ENCODE data around the gene NOS1AP. TPM values are rescaled to one million over a fixed set of nuclear protein-coding genes. Genes with fewer than 3 reads are reported as not detected.

Gene NOS1AP
- total RNA-seq, 2 experiments from 2014 or later, result not detected

DNA sequence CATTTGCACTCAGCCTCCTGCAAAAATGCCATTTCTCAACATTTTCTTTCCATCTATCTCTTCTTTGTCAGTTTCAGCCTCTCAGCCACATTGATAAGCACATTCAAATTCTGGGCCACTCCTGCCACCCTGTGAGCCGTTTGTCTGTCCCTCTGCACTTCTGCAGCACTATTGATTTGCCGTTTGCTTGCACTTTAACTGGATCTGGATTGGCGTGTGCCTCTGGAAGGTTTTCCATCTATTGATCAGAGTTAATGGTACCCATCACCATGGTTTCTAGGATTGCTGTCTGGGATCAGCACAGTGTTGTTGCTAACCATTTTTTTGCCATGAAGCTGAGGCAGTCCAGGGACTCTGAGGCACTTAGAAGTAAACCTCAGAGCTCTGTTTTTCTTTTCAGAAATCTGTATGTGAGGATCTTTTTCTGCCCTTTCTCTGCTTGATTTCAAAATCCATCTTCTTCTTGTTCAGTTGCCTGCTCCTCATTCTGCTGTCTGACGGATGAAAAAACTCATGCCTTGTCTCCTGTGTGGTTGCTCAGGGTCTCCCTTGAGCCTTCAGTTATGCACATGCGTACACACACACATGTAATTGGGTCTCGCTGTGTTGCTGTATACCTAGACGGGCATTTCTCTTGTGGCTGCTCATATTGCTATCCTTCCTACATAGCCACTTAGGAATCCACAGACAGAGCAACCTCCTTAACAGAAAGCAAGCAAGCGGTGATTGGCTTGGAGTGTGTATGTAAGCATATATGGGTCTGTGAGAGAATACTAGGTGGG, 67.9 kb downstream of the NOS1AP start:
- Histone ChIP-seq H3K4me3 (ENCODE audit: low read depth, low read length, poor library complexity, severe bottlenecking) (no peak overlapping the region), H4K20me1 (ENCODE audit: insufficient read depth, low read length) (no peaks in the 10 kb centered on the region), H3K79me2 (ENCODE audit: insufficient read depth, low read depth, low read length) (no peaks in the 10 kb centered on the region), H3K9me2 (ENCODE audit: insufficient read depth, low read length) (no peaks in the 10 kb centered on the region), H3K9me3 (ENCODE audit: low read length) (no peaks in the 10 kb centered on the region), H3K4me1 (ENCODE audit: insufficient read depth, low read length, poor library complexity, severe bottlenecking) (no peaks in the 10 kb centered on the region), H3K4me2 (ENCODE audit: low read length) (no peak overlapping the region), H3K27ac (ENCODE audit: low read depth, low read length, poor library complexity, severe bottlenecking) (no peak overlapping the region), H2AFZ (ENCODE audit: low read length) (no peak overlapping the region), H3K36me3 (ENCODE audit: insufficient read depth, low read length) (no peaks in the 10 kb centered on the region)
- intact Hi-C loops (cut with micrococcal nuclease; ENCODE audit: unreplicated experiment), result no loop called here
- TF ChIP-seq CTCF (conservative IDR thresholded peaks at IDR 0.05; ENCODE audit: low read length), result no peak
- TF ChIP-seq EZH2phosphoT487 (IDR thresholded peaks at IDR 0.05; ENCODE audit: borderline replicate concordance, low read depth, low read length), result no peak
- ChIA-PET POLR2A (no interaction called here), CTCF (ENCODE audit: unreplicated experiment) (no interaction called here)
- no peak for DNase-seq (ENCODE audit: low spot score)
- BruUV-seq (replicated peaks), result no TSS peak

- Histone ChIP-seq H3K4me1 (ENCODE audit: insufficient read depth, low read length, poor library complexity, severe bottlenecking) (no peaks in the 10 kb centered on the region), H3K9me3 (ENCODE audit: low read length) (no peaks in the 10 kb centered on the region), H3K79me2 (ENCODE audit: insufficient read depth, low read depth, low read length) (no peaks in the 10 kb centered on the region), H4K20me1 (ENCODE audit: insufficient read depth, low read length) (no peaks in the 10 kb centered on the region), H3K27ac (ENCODE audit: low read depth, low read length, poor library complexity, severe bottlenecking) (no peak overlapping the region), H3K4me2 (ENCODE audit: low read length) (no peak overlapping the region), H3K4me3 (ENCODE audit: low read depth, low read length, poor library complexity, severe bottlenecking) (no peak overlapping the region), H2AFZ (ENCODE audit: low read length) (no peak overlapping the region), H3K9me2 (ENCODE audit: insufficient read depth, low read length) (no peaks in the 10 kb centered on the region), H3K36me3 (ENCODE audit: insufficient read depth, low read length) (no peaks in the 10 kb centered on the region)
- DNase-seq (ENCODE audit: low spot score), result no peak
- ChIA-PET CTCF (ENCODE audit: unreplicated experiment) (no interaction called here), POLR2A (interaction anchor here (0.7 kb wide), 2 partner anchors 38 to 44 kb away, joined by 3 read pairs; no protein-coding TSS in a partner anchor)
- TF ChIP-seq CTCF (conservative IDR thresholded peaks at IDR 0.05; ENCODE audit: low read length), result no peak
- TF ChIP-seq EZH2phosphoT487 (IDR thresholded peaks at IDR 0.05; ENCODE audit: borderline replicate concordance, low read depth, low read length), result no peak
- BruUV-seq (replicated peaks), result no TSS peak
- intact Hi-C loops (cut with micrococcal nuclease; ENCODE audit: unreplicated experiment), result no loop called here
Measured at GRCh38 chr1:162138112-162138511, 68.6 kb downstream of the NOS1AP start.

- no peak overlapping the region for H2AFZ ChIP-seq (ENCODE audit: low read length)
- no peaks in the 10 kb centered on the region for H3K9me3 ChIP-seq (ENCODE audit: low read length)
- no peak for DNase-seq (ENCODE audit: low spot score)
- no peak overlapping the region for H3K4me3 ChIP-seq (ENCODE audit: low read depth, low read length, poor library complexity, severe bottlenecking)
- H3K4me1 ChIP-seq (ENCODE audit: insufficient read depth, low read length, poor library complexity, severe bottlenecking), result no peaks in the 10 kb centered on the region
- no peaks in the 10 kb centered on the region for H4K20me1 ChIP-seq (ENCODE audit: insufficient read depth, low read length)
- H3K27ac ChIP-seq (ENCODE audit: low read depth, low read length, poor library complexity, severe bottlenecking), result no peak overlapping the region
- H3K36me3 ChIP-seq (ENCODE audit: insufficient read depth, low read length), result no peaks in the 10 kb centered on the region
- no peak overlapping the region for H3K4me2 ChIP-seq (ENCODE audit: low read length)
- POLR2A ChIA-PET, result interaction anchor here (0.7 kb wide), 2 partner anchors 37 to 43 kb away, joined by 3 read pairs; no protein-coding TSS in a partner anchor
- H3K9me2 ChIP-seq (ENCODE audit: insufficient read depth, low read length), result no peaks in the 10 kb centered on the region
- intact Hi-C loops (cut with micrococcal nuclease; ENCODE audit: unreplicated experiment), result no loop called here
- H3K79me2 ChIP-seq (ENCODE audit: insufficient read depth, low read depth, low read length), result no peaks in the 10 kb centered on the region
- no peak for TF ChIP-seq CTCF (conservative IDR thresholded peaks at IDR 0.05; ENCODE audit: low read length)
- no peak for TF ChIP-seq EZH2phosphoT487 (IDR thresholded peaks at IDR 0.05; ENCODE audit: borderline replicate concordance, low read depth, low read length)
- CTCF ChIA-PET (ENCODE audit: unreplicated experiment), result no interaction called here
- no TSS peak for BruUV-seq (replicated peaks)
Measured at GRCh38 chr1:162138599-162139181, 69.2 kb downstream of the NOS1AP start.

All from OCI-LY7 (cell line).